ENCODE data around the gene SVIL. TPM values are rescaled to one million over a fixed set of nuclear protein-coding genes. Genes with fewer than 3 reads are reported as not detected.

Gene SVIL
- total RNA-seq, 1 experiment from 2014 or later, result 15.3 TPM

GRCh38 chr10:29525762-29526161 is 109.0 kb downstream of the SVIL start:
- Histone ChIP-seq H4K91ac (ENCODE audit: insufficient read length, low read depth, low read length) (no peak overlapping the region), H2BK5ac (ENCODE audit: insufficient read length, low read length) (no peak overlapping the region), H3K4me1 (ENCODE audit: insufficient read depth, low read length) (no peaks in the 10 kb centered on the region), H3K79me2 (ENCODE audit: insufficient read depth, low read length) (no peaks in the 10 kb centered on the region), H3K14ac (ENCODE audit: insufficient read depth, low read length) (no peak overlapping the region), H4K20me1 (ENCODE audit: control insufficient read depth, insufficient read depth, insufficient read length) (no peaks in the 10 kb centered on the region), H4K8ac (replicated peaks; ENCODE audit: insufficient read length, low read depth, low read length) (no peak overlapping the region), H3K18ac (ENCODE audit: insufficient read length, low read depth, low read length) (no peak overlapping the region), H3K9me3 (ENCODE audit: control insufficient read depth, low read depth, low read length) (no peaks in the 10 kb centered on the region), H2BK12ac (ENCODE audit: insufficient read length, low read depth, low read length) (no peak overlapping the region), H2BK20ac (ENCODE audit: low read depth, low read length, poor library complexity, severe bottlenecking) (no peak overlapping the region), H3K79me1 (ENCODE audit: insufficient read depth, low read depth, low read length, poor library complexity, severe bottlenecking) (no peaks in the 10 kb centered on the region), H4K5ac (ENCODE audit: insufficient read length, low read depth, low read length) (no peak overlapping the region), H3K56ac (ENCODE audit: insufficient read length, low read depth, low read length) (no peak overlapping the region), H3K23ac (ENCODE audit: insufficient read length, low read depth, low read length) (no peak overlapping the region), H3K4me2 (ENCODE audit: insufficient read depth, insufficient read length, low read length) (no peak overlapping the region), H2AK5ac (ENCODE audit: insufficient read length, low read length) (no peak overlapping the region), H3K4ac (ENCODE audit: low read depth, low read length) (no peak overlapping the region), H3K9ac (ENCODE audit: extremely low read depth, insufficient read length, low read length) (no peak overlapping the region), H2BK15ac (ENCODE audit: low read depth, low read length) (no peak overlapping the region), H3T11ph (ENCODE audit: low read length) (no peak overlapping the region), H3K27ac (ENCODE audit: insufficient read length, low read depth, low read length) (no peak overlapping the region), H2AFZ (ENCODE audit: low read length) (no peak overlapping the region), H3K23me2 (ENCODE audit: insufficient read length, low read depth, low read length, poor library complexity, severe bottlenecking) (no peaks in the 10 kb centered on the region), H2BK120ac (ENCODE audit: low read depth, low read length, poor library complexity, severe bottlenecking) (no peak overlapping the region), H3K27me3 (ENCODE audit: insufficient read depth, low read length) (no peaks in the 10 kb centered on the region)
- TF ChIP-seq CTCF (conservative IDR thresholded peaks at IDR 0.05), result no peak
- H3K36me3 Mint-ChIP-seq (ENCODE audit: insufficient read depth in 1 of 3, low read depth in 3 of 3), result peaks cover 0 to 45% (median 19%) of the 10 kb centered on the region in 3 experiments; a peak in 6 of 7 replicates
- 0 out of 7 replicates have a peak overlapping the region, but pooled peaks of 1 of the 3 experiments have one; percentile 22 for H3K27ac Mint-ChIP-seq
- H3K4me3 Mint-ChIP-seq, result no peak overlapping the region
- H3K9me3 Mint-ChIP-seq, result no peaks in the 10 kb centered on the region
- H3K27me3 Mint-ChIP-seq (ENCODE audit: low read depth), result no peaks in the 10 kb centered on the region
- H3K4me1 Mint-ChIP-seq, result peaks cover 3 to 11% of the 10 kb centered on the region in 2 experiments; a peak in 3 of 4 replicates
- no peak for DNase-seq
- WGBS (ENCODE audit: extremely low coverage, insufficient read length, low lambda C conversion rate), result no CpG with 5 or more reads among the region's 7 CpGs
